Measurements from ENCODE around the gene RPS21.

RPS21 gene

DNA sequence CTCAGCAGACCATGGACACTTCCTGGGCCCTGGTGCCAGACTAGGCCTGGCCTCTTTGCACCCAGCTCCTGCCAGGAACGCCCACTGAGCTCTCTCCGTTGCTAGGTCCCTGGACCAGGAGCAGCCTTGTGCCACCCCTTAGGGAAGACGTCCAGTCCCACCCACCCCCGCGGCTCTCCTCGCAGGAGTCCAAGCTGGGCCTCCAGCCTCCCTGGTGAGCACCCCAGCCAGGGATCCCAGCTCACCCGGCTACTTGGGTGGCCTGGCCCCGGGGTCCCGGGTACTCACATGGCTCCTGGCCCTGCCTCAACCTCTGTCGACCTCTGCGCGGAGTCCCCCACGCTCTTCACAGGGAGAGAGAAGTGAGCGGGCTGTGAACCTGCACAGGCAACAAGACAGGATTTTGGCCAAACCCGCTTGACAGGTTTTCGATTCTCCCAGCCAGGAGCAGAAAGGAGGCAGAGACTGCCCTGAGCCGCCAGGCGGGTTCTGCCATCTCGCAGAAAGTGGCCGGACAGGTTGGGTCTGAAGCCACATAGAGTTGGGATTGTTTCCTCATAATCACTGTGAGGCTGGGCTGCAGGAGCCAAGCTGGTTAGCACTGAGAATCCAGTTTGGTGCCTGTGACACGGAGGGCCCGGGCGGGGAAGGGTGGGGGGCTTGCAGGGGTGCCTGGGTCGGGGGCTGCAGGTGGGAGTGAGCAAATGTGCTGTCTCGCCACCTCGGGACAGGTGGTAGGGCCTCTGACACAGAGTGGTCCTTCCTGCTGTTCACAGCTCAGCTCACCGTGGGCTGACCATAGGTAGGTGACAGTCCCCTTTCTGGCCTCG, 40.5 kb downstream of the RPS21 start, which contains the start of gene RBBP8NL:
Gene RBBP8NL (minus strand): TSS at position 368 of the 830 bp plus-strand sequence. CDS start 7,892 bp downstream, outside the sequence.
- Histone ChIP-seq H3K36me3 (no peaks in the 10 kb centered on the region), H3K4me3 (ENCODE audit: low read depth in 1 of 2, low read length in 1 of 2) (no peak within 1 kb of the TSS), H3K9me3 (no peaks in the 10 kb centered on the region), H3K27me3 (peaks cover 42% of the 10 kb centered on the region), H3K27ac (no peak within 1 kb of the TSS), H3K4me1 (ENCODE audit: control insufficient read depth in 1 of 2, insufficient read depth in 1 of 2, low read depth in 1 of 2, low read length in 1 of 2) (no peaks in the 10 kb centered on the region)
- TF ChIP-seq, protein P1, sequence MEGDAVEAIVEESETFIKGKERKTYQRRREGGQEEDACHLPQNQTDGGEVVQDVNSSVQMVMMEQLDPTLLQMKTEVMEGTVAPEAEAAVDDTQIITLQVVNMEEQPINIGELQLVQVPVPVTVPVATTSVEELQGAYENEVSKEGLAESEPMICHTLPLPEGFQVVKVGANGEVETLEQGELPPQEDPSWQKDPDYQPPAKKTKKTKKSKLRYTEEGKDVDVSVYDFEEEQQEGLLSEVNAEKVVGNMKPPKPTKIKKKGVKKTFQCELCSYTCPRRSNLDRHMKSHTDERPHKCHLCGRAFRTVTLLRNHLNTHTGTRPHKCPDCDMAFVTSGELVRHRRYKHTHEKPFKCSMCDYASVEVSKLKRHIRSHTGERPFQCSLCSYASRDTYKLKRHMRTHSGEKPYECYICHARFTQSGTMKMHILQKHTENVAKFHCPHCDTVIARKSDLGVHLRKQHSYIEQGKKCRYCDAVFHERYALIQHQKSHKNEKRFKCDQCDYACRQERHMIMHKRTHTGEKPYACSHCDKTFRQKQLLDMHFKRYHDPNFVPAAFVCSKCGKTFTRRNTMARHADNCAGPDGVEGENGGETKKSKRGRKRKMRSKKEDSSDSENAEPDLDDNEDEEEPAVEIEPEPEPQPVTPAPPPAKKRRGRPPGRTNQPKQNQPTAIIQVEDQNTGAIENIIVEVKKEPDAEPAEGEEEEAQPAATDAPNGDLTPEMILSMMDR (IDR thresholded peaks at IDR 0.05), result no peak

DNA sequence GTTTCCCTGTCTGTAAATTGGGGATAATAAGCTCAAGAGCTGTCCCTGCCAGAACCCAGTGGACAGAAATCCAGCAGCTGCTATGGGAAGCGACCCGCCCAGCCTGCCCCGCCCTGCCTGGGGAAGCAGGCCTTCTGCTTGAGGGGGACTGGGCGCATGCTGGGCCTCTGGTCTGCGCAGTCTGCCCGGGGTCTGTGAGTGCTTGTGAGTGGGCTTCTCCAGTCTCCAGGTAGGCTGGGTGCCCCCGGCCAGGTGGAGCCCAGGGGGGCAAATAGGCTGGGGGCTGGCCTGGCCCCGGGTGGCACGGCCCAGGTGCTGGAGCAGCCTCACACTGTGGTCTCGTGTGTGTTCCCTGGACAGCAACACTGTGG, 41.1 kb downstream of the RPS21 start:
- Histone ChIP-seq H3K4me1 (ENCODE audit: control insufficient read depth in 1 of 2, insufficient read depth in 1 of 2, low read depth in 1 of 2, low read length in 1 of 2) (no peaks in the 10 kb centered on the region), H3K27me3 (peaks cover 44% of the 10 kb centered on the region), H3K9me3 (no peaks in the 10 kb centered on the region), H3K4me3 (ENCODE audit: low read depth in 1 of 2, low read length in 1 of 2) (no peak overlapping the region), H3K27ac (no peak overlapping the region), H3K36me3 (no peaks in the 10 kb centered on the region)
- TF ChIP-seq, protein P1 (IDR thresholded peaks at IDR 0.05), result no peak

DNA sequence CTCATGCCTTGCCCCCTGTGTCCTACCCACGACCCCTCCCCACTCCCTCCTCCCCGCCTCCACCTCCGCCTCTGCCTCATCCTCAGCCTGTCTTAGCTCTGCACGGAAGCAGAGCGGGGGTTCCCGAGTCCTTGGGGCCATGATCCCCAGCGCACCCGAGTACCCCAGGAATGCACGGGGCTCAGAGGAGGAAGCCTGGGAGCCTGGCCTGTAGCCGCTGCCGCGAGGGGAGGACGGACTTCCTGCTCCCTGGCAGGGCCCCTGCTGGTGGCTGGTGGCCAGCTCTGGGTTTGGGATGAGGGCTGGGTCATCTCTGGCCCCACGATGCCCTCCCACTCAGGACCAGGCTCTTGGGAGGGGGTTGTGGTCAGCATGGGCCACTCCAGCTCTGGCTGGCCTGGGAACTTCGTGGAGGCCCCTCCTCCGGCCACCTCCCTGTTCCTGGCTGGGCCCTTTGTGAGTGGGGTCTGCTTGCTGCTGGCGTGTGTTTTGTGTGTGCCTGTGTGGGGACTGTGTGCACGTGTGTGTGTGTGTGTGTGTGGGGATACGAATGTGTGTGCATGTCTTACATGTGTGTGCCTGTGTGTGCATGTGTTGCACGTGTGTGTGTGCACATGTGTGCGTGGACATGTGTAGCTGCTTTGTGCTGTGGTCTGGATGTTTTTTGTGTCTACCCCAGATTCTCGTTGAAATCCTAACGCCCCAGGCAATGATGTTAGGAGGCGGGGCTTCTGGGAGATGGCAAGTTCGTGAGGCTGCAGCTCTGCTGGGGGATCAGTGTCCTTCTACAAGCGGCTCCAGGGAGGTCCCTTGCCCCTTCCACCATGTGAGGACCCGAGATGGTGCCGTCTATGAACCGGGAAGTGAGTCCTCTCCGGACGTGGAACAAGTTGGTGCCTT, 41.7 kb downstream of the RPS21 start:
- Histone ChIP-seq H3K27me3 (peaks cover 44% of the 10 kb centered on the region), H3K4me3 (ENCODE audit: low read depth in 1 of 2, low read length in 1 of 2) (no peak overlapping the region), H3K9me3 (no peaks in the 10 kb centered on the region), H3K36me3 (no peaks in the 10 kb centered on the region), H3K27ac (no peak overlapping the region), H3K4me1 (ENCODE audit: control insufficient read depth in 1 of 2, insufficient read depth in 1 of 2, low read depth in 1 of 2, low read length in 1 of 2) (no peaks in the 10 kb centered on the region)
- TF ChIP-seq, protein P1 (IDR thresholded peaks at IDR 0.05), result no peak

GRCh38 chr20:62429455-62430310, 42.8 kb downstream of the RPS21 start:
- TF ChIP-seq, protein P1 (IDR thresholded peaks at IDR 0.05), result no peak
- Histone ChIP-seq H3K4me3 (ENCODE audit: low read depth in 1 of 2, low read length in 1 of 2) (no peak overlapping the region), H3K4me1 (ENCODE audit: control insufficient read depth in 1 of 2, insufficient read depth in 1 of 2, low read depth in 1 of 2, low read length in 1 of 2) (no peaks in the 10 kb centered on the region), H3K9me3 (no peaks in the 10 kb centered on the region), H3K27ac (no peak overlapping the region), H3K27me3 (peaks cover 44% of the 10 kb centered on the region), H3K36me3 (no peaks in the 10 kb centered on the region)

- Histone ChIP-seq H3K4me3 (ENCODE audit: low read depth in 1 of 2, low read length in 1 of 2) (no peak overlapping the region), H3K9me3 (no peaks in the 10 kb centered on the region), H3K4me1 (ENCODE audit: control insufficient read depth in 1 of 2, insufficient read depth in 1 of 2, low read depth in 1 of 2, low read length in 1 of 2) (no peaks in the 10 kb centered on the region), H3K36me3 (no peaks in the 10 kb centered on the region), H3K27me3 (peaks cover 50% of the 10 kb centered on the region), H3K27ac (no peak overlapping the region)
- TF ChIP-seq, protein P1 (IDR thresholded peaks at IDR 0.05), result no peak
Observed at GRCh38 chr20:62430311-62430853, 43.5 kb downstream of the RPS21 start.
